Measurements from ENCODE around the gene B3GNT2.

The B3GNT2 gene

DNA sequence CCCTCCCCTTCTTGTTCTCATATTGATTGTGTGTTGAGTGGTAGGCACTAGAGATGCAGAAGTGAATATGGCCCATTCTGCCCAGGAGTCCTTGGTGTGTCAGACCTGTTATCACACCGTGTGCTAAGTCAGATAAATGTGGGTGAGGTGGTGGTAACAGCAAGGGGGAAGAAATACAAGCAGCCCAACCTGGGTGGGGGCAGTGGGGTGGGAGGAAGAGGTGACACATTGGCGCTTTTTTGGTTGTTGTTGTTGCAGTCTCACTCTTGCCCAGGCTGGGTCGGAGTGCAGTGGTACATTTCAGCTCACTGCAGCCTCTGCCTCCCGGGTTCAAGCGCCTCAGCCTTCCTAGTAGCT lies 12.8 kb downstream of the B3GNT2 start:
- TF ChIP-seq, protein P1, sequence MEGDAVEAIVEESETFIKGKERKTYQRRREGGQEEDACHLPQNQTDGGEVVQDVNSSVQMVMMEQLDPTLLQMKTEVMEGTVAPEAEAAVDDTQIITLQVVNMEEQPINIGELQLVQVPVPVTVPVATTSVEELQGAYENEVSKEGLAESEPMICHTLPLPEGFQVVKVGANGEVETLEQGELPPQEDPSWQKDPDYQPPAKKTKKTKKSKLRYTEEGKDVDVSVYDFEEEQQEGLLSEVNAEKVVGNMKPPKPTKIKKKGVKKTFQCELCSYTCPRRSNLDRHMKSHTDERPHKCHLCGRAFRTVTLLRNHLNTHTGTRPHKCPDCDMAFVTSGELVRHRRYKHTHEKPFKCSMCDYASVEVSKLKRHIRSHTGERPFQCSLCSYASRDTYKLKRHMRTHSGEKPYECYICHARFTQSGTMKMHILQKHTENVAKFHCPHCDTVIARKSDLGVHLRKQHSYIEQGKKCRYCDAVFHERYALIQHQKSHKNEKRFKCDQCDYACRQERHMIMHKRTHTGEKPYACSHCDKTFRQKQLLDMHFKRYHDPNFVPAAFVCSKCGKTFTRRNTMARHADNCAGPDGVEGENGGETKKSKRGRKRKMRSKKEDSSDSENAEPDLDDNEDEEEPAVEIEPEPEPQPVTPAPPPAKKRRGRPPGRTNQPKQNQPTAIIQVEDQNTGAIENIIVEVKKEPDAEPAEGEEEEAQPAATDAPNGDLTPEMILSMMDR (IDR thresholded peaks at IDR 0.05; ENCODE audit: control extremely low read depth, extremely low read depth, low read depth, missing control alignments), result no peak
- DNase-seq (ENCODE audit: extremely low spot score), result no peak
- ChIA-PET POLR2A (no interaction called here), CTCF (interaction anchor here (1.2 to 1.7 kb wide), 4 partner anchors 8 to 209 kb away, joined by 3 to 6 read pairs (median 4); no protein-coding TSS in a partner anchor)

DNA sequence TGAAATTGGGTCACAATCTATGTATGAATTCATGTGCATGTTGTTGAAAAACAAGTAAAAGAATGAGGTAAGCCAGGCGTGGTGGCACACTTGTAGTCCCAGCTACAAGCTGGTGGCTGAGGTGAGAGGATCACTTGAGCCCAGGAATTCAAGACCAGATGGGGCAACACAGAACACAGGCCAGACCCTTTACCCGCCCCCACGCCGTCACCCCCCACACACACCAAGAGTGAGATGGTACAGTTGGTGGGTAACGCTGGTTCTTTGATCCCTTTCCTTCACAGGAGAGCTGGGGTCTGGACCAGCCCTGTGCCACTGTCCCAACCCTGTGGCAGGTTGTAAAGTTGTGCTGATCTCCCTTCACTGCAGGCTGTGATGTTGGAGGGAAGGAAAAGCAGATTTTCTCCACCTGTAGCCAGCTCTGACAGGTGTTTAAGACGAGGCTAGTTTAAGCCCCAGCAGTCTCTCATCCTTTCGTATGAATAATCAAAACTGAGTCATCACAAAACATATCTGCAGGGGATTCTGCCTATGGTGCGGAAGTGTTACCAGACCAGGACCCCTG lies 13.6 kb downstream of the B3GNT2 start:
- POLR2A ChIA-PET, result no interaction called here
- no peak for DNase-seq (ENCODE audit: extremely low spot score)
- TF ChIP-seq, protein P1 (IDR thresholded peaks at IDR 0.05; ENCODE audit: control extremely low read depth, extremely low read depth, low read depth, missing control alignments), result no peak
- CTCF ChIA-PET, result interaction anchor here (1.2 to 1.8 kb wide), 5 partner anchors 9 to 214 kb away, joined by 3 to 6 read pairs (median 5); no protein-coding TSS in a partner anchor

DNA sequence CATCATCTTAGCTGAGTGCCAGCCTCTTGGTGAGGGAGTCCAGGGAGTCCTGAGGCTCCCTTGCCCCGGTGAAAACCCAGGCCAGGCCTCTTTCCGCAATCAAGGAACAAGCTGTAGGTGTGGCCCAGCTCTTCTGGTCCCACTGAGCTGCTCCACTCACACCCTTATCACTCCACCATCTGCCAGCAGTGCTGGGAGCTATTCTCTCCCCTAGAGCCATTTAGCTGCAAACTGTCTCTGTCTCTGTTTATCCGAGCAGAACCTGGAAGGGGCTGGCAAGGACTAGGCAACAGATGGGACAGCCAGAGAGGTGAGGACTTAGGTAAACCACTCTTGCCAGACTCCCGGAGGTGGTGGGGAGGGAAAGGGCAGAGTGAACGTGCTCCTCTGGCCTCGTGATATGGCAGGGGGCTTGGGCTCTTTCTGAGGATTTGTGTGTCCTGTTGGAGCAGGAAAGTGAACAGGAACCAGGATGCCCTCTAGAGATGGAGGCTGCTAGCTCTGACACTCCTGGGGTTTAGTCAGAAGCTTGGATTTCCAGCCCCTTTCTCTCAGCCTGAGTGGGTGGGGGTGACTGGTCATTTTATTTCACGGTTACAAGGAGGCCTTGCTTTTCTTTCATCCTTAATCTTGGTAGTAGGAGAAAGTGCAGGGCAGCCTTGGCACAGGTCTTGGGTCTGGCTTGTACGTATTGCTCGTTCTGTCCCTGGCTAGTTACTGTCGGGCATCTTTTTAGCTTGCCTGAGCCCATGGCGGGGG lies 19.6 kb downstream of the B3GNT2 start:
- ChIA-PET CTCF (interaction anchor here (0.7 to 2.1 kb wide), 8 partner anchors 13 to 609 kb away, joined by 3 to 8 read pairs (median 4); no protein-coding TSS in a partner anchor), POLR2A (interaction anchor here (0.6 kb wide), 2 partner anchors 16 to 133 kb away, joined by 3 to 5 read pairs; no protein-coding TSS in a partner anchor)
- TF ChIP-seq, protein P1 (IDR thresholded peaks at IDR 0.05; ENCODE audit: control extremely low read depth, extremely low read depth, low read depth, missing control alignments), result no peak
- no peak for DNase-seq (ENCODE audit: extremely low spot score)

DNA sequence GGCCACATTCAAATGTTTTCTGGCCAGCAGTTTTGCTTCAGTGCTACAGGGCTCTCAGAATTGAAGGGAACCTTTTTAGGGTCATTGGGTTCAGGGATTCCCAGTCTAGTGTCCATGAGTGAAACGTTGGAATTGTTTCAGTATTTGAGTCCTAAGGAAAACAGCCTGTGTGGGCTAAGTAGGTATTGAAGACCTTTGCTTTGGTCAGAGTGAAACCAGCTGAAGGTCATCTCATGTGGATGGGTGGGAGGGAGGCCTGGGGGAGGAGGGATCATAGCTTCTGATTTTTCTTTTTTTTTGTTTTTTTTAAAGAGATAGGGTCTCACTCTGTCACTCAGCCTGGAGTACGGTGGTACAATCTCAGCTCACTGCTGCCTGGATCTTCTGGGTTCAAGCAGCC lies 20.2 kb downstream of the B3GNT2 start:
- ChIA-PET POLR2A (interaction anchor here (0.6 kb wide), 1 partner anchor 134 kb away, joined by 5 read pairs; no protein-coding TSS in a partner anchor), CTCF (interaction anchor here (0.9 to 2.1 kb wide), 9 partner anchors 12 to 223 kb away, joined by 3 to 8 read pairs (median 5); no protein-coding TSS in a partner anchor)
- no peak for DNase-seq (ENCODE audit: extremely low spot score)
- TF ChIP-seq, protein P1 (IDR thresholded peaks at IDR 0.05; ENCODE audit: control extremely low read depth, extremely low read depth, low read depth, missing control alignments), result no peak

DNA sequence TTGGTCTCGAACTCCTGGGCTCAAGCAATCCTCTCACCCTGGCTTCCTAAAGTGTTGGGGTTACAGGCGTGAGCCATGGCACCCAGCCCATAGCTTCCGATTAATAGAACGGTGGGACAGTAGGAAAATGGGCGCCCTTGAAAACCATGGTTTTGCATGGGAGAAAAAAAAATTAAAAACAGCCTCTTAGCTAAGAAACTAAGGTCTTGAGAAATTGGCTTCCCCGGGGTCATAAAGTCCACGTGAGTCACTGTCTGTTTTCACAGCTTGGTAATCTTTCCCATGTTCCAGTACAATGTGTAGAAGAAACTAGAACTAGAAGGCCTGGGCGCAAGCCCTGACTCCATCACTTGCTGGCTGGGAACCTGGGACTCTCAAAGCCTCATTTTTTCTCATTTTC lies 20.7 kb downstream of the B3GNT2 start:
- CTCF ChIA-PET, result interaction anchor here (0.9 to 2.1 kb wide), 8 partner anchors 11 to 241 kb away, joined by 3 to 8 read pairs (median 4); no protein-coding TSS in a partner anchor
- TF ChIP-seq, protein P1 (IDR thresholded peaks at IDR 0.05; ENCODE audit: control extremely low read depth, extremely low read depth, low read depth, missing control alignments), result no peak
- POLR2A ChIA-PET, result no interaction called here
- no peak for DNase-seq (ENCODE audit: extremely low spot score)

DNA sequence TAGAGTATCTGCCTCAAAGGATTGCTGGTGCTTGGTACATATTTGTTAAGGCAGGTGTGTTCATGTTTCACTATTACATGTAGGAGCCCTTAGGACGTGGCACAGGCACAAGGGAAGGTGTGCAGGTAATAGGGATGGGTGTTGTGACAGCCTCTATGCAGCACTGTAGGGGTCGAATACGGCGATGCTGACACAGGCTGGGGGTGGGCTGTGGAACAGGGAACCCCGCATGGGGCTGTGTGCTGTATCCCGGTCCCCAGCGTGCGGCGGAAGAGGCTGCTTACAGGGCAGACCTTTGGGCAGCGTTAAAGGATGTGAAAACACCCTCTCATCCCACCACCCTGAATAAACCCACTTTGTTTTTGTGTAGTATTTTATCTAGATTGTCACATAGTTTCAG lies 21.5 kb downstream of the B3GNT2 start:
- DNase-seq (ENCODE audit: extremely low spot score), result no peak
- ChIA-PET CTCF (interaction anchor here (1.2 to 2.1 kb wide), 7 partner anchors 15 to 240 kb away, joined by 3 to 8 read pairs (median 4); no protein-coding TSS in a partner anchor), POLR2A (interaction anchor here (0.6 kb wide), 1 partner anchor 26 kb away, joined by 6 read pairs; no protein-coding TSS in a partner anchor)
- TF ChIP-seq, protein P1 (IDR thresholded peaks at IDR 0.05; ENCODE audit: control extremely low read depth, extremely low read depth, low read depth, missing control alignments), result no peak
